Upper lobe of right lung (tissue), 1 donor: Measurements from ENCODE around the gene KRTAP10-4. TPM values are rescaled to one million over a fixed set of nuclear protein-coding genes. Genes with fewer than 3 reads are reported as not detected.

ENCODE experiments used
- ATAC-seq: fragments of 200-7000 bp; cut with Tn5 transposase; one replicate; pipeline ENCODE4 v1.9.1; 2020; ENCODE audit warnings: mild to moderate bottlenecking, moderate library complexity
- DNase-seq: peaks from one replicate; pipeline ENCODE4 v3.0.0-alpha.2; 2020
- H3K27ac ChIP-seq: fragments of 200-600 bp; one replicate; pipeline ENCODE4 v1.8.0; 2022
- H3K27me3 ChIP-seq: fragments of 200-600 bp; one replicate; pipeline ENCODE4 v1.8.0; 2022; ENCODE audit warnings: mild to moderate bottlenecking
- H3K36me3 ChIP-seq: fragments of 200-600 bp; one replicate; pipeline ENCODE4 v1.8.0; 2022
- H3K4me1 ChIP-seq: fragments of 200-600 bp; one replicate; pipeline ENCODE4 v1.8.0; 2022
- H3K4me3 ChIP-seq: fragments of 200-600 bp; one replicate; pipeline ENCODE4 v1.8.0; 2022; ENCODE audit warnings: mild to moderate bottlenecking
- H3K9me3 ChIP-seq: fragments of 200-600 bp; one replicate; pipeline ENCODE4 v1.8.0; 2022
- intact Hi-C: fragments of 100-400 bp; cut with DNase I; formaldehyde crosslinking; loops from one replicate; pipeline ENCODE4 v1.11.0; 2022
- total RNA-seq: library from RNA; stranded (reverse); fragmentation: NEBNext Ultra II Directional; extraction: Animal tissue kit (Norgen Biotek cat#: 25700); gene quantifications from one replicate; pipeline ENCODE4 v1.2.1, GENCODE V29; 2021
- TF ChIP-seq, protein P1 (sequence below): fragments of 200-600 bp; IDR thresholded peaks from one replicate; pipeline ENCODE4 v1.8.0; 2022; ENCODE audit warnings: antibody characterized with exemption
- donor health status: DM: no; HTN: yes; CAD: no; lungs with severe emphysema.

The KRTAP10-4 gene
- total RNA-seq, 1 donor from 2014 or later = not detected

DNA sequence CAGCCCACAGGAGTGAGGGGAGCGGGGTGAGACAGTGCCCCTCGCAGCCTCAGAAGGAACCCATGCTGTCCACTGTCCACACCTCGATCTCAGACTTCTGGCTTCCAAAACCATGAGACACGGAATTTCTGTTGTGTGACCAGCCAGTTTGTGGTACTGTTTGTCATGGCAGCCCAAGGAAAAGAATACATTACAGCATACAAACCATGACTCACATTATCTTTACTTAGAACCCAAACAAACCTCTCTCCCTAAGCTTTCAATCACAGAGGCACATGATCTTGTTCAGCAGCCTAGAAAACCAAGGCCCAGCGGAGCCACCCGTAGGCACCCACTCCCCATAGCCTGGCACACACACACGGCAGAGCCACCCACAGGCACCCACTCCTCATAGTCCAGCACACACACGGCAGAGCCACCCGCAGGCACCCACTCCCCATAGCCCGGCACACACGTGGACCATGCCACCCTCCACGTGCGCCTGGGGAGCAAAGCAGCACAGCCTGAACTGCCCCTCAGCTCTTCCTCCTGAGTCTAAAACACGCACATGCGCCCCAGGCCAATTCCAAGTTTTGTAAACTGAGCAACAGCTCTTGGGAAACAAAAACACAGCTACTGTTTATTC lies 458 bp upstream of the KRTAP10-4 start:
- H3K4me1 ChIP-seq = no peaks in the 10 kb centered on the region
- TF ChIP-seq, protein P1, sequence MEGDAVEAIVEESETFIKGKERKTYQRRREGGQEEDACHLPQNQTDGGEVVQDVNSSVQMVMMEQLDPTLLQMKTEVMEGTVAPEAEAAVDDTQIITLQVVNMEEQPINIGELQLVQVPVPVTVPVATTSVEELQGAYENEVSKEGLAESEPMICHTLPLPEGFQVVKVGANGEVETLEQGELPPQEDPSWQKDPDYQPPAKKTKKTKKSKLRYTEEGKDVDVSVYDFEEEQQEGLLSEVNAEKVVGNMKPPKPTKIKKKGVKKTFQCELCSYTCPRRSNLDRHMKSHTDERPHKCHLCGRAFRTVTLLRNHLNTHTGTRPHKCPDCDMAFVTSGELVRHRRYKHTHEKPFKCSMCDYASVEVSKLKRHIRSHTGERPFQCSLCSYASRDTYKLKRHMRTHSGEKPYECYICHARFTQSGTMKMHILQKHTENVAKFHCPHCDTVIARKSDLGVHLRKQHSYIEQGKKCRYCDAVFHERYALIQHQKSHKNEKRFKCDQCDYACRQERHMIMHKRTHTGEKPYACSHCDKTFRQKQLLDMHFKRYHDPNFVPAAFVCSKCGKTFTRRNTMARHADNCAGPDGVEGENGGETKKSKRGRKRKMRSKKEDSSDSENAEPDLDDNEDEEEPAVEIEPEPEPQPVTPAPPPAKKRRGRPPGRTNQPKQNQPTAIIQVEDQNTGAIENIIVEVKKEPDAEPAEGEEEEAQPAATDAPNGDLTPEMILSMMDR = no peak
- H3K4me3 ChIP-seq = no peak overlapping the region
- H3K27me3 ChIP-seq = no peaks in the 10 kb centered on the region
- no peak overlapping the region for H3K27ac ChIP-seq
- no peaks in the 10 kb centered on the region for H3K9me3 ChIP-seq
- H3K36me3 ChIP-seq = no peaks in the 10 kb centered on the region
- intact Hi-C loops = no loop called here
- peak; percentile 45 for DNase-seq
- ATAC-seq = no peak

DNA sequence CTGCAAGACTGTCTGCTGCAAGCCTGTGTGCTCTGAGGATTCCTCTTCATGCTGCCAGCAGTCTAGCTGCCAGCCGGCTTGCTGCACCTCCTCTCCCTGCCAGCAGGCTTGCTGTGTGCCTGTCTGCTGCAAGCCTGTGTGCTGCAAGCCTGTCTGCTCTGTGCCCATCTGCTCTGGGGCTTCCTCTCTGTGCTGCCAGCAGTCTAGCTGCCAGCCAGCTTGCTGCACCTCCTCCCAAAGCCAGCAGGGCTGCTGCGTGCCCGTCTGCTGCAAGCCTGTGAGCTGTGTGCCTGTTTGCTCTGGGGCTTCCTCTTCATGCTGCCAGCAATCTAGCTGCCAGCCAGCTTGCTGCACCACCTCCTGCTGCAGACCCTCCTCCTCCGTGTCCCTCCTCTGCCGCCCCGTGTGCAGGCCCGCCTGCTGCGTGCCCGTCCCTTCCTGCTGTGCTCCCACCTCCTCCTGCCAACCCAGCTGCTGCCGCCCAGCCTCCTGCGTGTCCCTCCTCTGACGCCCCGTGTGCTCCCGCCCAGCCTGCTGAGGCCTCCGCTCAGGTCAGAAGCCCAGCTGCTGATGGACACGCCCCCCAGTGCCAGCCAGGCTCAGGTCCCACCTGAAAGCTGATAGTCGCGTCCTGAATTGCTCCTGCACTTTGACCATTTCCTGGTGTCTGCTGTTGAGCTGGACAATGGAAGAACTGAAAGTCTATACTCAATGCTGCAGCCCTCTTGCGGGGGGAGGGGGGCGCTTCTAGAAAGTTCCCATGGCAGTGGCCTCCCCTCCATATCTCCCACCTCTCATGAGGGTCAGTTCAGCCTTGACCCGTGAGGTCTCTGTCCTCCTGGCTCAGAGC lies 1.2 kb downstream of the KRTAP10-4 start:
- intact Hi-C loops = no loop called here
- Histone ChIP-seq H3K4me1 (no peaks in the 10 kb centered on the region), H3K27ac (no peak overlapping the region), H3K4me3 (no peak overlapping the region), H3K36me3 (no peaks in the 10 kb centered on the region), H3K27me3 (no peaks in the 10 kb centered on the region), H3K9me3 (no peaks in the 10 kb centered on the region)
- DNase-seq (peak; percentile 47), ATAC-seq (no peak)
- TF ChIP-seq, protein P1 = no peak

DNA sequence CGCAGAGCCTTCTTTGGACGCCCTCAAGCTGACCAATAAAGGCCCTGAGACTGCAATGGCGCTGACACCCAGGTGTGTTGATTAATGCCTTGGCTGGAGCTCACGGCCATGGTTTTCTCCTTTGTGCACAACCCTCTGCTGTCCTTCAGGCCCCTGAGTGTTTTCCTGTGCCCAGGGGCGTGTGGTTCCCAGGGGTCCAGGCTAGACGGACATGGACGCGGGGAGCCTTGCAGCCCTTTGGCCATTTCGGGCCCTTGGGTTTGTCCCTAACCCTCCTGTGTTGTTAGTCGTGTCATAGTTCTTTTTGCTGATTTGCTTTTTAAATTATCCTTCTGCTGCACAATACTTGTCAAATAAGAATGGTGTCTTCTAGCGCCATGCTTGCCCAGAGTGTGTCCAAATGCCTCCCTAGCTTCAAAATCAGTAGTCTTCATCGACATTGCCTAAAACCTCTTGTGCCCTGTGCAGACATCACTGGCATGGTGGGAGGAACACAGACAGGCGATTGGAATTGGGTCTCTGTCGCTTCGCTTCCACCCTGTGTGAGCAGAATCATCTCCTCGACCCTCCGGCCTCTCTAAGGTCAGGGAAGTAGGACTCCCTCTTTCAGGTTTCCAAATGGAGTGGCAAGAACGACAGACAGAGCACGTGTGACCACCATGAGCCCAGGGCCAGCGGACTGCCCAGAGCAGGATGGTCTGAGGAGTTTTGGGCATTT lies 1.9 kb downstream of the KRTAP10-4 start:
- DNase-seq (no peak), ATAC-seq (no peak)
- no peaks in the 10 kb centered on the region for H3K27me3 ChIP-seq
- intact Hi-C loops = no loop called here
- H3K27ac ChIP-seq = no peak overlapping the region
- H3K4me1 ChIP-seq = no peaks in the 10 kb centered on the region
- no peaks in the 10 kb centered on the region for H3K9me3 ChIP-seq
- H3K36me3 ChIP-seq = no peaks in the 10 kb centered on the region
- no peak overlapping the region for H3K4me3 ChIP-seq
- TF ChIP-seq, protein P1 = no peak

DNA sequence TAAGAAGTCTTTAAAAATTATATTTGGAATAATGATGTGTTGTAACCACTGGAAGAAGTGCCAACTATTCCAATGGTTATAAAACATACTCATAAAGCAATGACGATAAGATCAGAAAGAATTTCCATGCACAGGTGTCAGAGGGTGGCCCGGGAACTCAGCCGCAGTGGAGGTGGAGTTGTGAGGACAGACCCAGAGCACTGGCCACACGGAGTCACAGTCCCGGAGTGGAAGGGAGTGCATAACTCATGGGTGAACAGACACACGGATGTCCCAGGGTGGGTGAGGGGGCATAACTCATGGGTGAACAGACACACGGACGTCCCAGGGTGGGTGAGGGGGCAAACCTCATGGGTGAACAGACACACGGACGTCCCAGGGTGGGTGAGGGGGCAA lies 2.5 kb downstream of the KRTAP10-4 start:
- intact Hi-C loops = no loop called here
- H3K36me3 ChIP-seq = no peaks in the 10 kb centered on the region
- ATAC-seq (no peak), DNase-seq (no peak)
- H3K27ac ChIP-seq = no peak overlapping the region
- H3K27me3 ChIP-seq = no peaks in the 10 kb centered on the region
- TF ChIP-seq, protein P1 = no peak
- no peaks in the 10 kb centered on the region for H3K9me3 ChIP-seq
- H3K4me1 ChIP-seq = no peaks in the 10 kb centered on the region
- no peak overlapping the region for H3K4me3 ChIP-seq

DNA sequence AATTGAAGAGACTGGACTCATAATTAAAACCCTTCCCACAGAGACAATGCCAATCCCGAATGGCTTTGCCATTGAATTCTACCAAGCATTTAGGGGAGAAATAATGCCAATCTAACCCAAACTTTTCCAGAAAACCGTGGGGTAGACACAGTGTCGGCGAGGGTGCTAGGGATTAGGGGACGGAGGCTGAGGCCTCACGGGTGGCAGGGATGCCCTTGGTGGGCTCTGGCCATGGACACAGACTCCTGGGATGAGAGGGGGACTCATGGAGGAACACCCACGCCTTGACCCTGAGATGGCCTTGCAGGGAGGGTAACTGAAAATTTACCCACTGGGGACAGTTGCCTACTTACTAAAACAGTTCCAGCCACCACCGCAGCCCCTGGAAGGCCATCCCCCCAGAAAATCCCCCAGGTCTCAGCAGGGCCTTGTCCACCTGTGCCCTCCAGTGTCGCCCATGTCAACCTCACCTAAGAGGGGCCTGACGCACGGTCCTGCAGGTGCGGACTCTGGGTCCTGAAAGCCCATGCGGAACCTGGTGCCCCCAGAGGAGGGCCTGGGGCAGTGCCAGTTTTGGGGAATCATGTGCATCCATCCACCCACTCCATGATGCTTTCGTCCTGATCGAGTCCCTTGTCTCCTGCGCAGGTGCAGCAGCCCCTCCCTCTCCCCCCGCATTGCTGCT lies 5.0 kb downstream of the KRTAP10-4 start:
- DNase-seq (peak; percentile 48), ATAC-seq (no peak)
- TF ChIP-seq, protein P1 = no peak
- intact Hi-C loops = no loop called here
- H3K4me1 ChIP-seq = no peaks in the 10 kb centered on the region
- H3K4me3 ChIP-seq = no peak overlapping the region
- no peak overlapping the region for H3K27ac ChIP-seq
- no peaks in the 10 kb centered on the region for H3K36me3 ChIP-seq
- no peaks in the 10 kb centered on the region for H3K27me3 ChIP-seq
- peaks cover 8% of the 10 kb centered on the region for H3K9me3 ChIP-seq
